Prostate gland (tissue), 2 donors: ENCODE results near the gene HSDL1.

Experiments used
- POLR2A ChIP-seq: fragments of 450-650 bp; IDR thresholded peaks from one replicate; pipeline ENCODE4 v1.6.1; 2016; ENCODE audit warnings: antibody characterized with exemption, mild to moderate bottlenecking
- TF ChIP-seq, protein P1 (sequence below), 4 experiments: fragments of 200-600 bp in 2 of 4; fragments of 450-650 bp in 2 of 4; sonication (generic) in 2 of 4; IDR thresholded peaks; 1 replicate in 3 of 4; 2 replicates in 1 of 4; pipeline ENCODE4 v1.5.1; 2016 to 2019; ENCODE audit warnings: antibody characterized with exemption in 4 of 4, mild to moderate bottlenecking in 2 of 4, moderate library complexity in 2 of 4

DNA sequence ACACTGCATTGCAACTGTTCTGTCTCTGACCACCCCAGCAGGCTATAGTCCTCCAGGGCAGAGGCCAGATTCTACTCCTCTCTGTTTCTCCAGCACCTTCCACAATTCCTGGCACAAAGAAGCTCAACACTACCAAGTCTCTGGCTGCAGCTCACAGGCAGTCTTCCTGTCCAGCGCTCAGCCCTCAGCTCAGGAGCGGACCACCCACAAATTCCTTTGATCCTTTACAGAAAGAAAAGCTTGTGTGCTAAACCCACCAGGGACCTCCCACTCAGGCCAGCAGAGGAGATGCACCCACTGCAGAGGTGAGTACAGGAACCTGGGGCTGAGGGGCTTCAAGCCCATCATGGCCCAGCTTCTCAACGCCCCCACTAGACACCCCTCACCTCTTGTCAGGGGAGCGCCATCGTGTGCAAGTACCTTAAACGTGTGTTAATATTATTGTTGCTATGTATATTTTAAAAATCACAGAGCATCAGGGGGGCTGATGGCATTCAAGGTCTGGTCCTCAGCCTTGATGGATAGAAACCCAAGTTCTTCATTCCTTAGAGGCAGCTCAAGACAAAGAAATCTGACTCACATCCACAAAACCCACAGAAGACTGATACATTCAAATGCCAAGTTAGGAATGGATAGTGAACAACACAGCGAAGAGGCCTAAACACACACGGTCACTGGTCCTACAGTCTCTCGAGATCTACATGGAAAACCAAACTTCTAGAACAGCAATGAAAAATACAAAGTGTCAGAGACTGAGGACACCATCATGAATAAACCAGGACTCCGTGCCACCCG is 8.4 kb downstream of the HSDL1 start:
- TF ChIP-seq, protein P1, sequence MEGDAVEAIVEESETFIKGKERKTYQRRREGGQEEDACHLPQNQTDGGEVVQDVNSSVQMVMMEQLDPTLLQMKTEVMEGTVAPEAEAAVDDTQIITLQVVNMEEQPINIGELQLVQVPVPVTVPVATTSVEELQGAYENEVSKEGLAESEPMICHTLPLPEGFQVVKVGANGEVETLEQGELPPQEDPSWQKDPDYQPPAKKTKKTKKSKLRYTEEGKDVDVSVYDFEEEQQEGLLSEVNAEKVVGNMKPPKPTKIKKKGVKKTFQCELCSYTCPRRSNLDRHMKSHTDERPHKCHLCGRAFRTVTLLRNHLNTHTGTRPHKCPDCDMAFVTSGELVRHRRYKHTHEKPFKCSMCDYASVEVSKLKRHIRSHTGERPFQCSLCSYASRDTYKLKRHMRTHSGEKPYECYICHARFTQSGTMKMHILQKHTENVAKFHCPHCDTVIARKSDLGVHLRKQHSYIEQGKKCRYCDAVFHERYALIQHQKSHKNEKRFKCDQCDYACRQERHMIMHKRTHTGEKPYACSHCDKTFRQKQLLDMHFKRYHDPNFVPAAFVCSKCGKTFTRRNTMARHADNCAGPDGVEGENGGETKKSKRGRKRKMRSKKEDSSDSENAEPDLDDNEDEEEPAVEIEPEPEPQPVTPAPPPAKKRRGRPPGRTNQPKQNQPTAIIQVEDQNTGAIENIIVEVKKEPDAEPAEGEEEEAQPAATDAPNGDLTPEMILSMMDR (IDR thresholded peaks at IDR 0.05), result no peak
- no peak for TF ChIP-seq POLR2A
